ENCODE results near the gene PRKAA1.
"Not testable (repeated sequence)": the region's sequence is repeated elsewhere in the genome, so short reads cannot be mapped to it uniquely, and the experiment has no call there.

PRKAA1 gene

GRCh38 chr5:40779561-40779960 is 18.6 kb downstream of the PRKAA1 start:
- DNase-seq, result no peak

DNA sequence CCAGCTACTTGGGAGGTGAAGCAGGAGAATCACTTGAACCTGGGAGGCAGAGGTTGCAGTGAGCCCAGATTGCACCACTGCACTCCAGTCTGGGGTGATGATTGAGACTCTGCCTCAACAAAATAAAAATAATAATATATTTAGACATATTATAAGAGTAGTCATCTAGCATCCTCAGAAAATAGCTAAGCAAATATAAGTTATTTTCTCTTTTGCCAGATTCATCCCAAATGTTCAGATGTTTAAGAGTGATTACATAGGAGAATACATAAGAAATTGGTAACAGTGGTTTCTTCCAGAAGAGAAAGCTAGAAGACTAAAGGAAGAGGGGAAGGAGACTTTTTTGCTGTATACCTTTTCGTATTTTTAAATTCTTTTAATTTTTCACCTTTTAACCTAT is 20.0 kb downstream of the PRKAA1 start:
- DNase-seq, result no peak

- DNase-seq, result no peak
Observed at GRCh38 chr5:40776658-40776977, 21.6 kb downstream of the PRKAA1 start.

GRCh38 chr5:40775846-40776657 is 22.1 kb downstream of the PRKAA1 start:
- no peak for DNase-seq

- DNase-seq, result no peak
Observed at GRCh38 chr5:40775085-40775845, 22.9 kb downstream of the PRKAA1 start.

GRCh38 chr5:40774623-40775022 is 23.6 kb downstream of the PRKAA1 start:
- DNase-seq, result peak in 1 of 2 experiments; percentile 12

DNA sequence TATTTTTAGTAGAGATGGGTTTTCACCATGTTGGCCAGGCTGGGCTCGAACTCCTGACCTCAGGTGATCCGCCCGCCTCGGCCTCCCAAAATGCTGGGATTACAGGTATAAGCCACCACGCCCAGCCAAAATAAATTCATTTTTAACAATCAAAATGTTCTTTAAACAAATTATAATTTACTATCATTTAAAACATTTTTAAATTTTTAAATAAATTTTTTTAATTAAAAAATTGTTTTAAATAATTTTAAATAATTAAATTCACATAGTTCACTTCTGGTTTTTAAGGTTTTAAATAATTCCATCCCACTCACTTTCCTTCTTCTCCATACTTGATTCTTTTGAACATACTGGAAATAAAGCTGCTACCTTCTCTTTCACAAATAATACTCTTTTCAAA is 27.4 kb downstream of the PRKAA1 start:
- no peak for DNase-seq

DNA sequence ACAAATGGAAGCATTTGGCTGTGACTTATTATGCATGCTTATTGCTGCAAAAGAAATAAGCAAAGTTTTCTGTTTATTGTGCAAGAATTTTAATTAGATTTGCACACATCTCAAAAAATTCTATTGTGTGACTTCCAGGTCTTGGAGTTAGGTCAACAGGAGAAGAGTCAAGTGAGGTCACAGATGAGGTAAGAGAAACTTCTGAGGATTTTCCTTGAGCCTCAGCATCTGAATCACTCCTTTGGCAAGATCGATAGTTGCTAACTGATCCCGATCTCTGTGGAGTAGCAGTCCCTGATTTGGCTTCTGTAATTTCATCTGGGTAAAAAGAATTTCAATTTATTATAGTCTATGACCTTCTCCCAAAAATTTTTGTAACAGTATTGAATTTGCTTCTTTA is 35.5 kb downstream of the PRKAA1 start:
- no peak for DNase-seq

- no peak for DNase-seq
Observed at GRCh38 chr5:40757400-40757799, 40.8 kb downstream of the PRKAA1 start.

DNA sequence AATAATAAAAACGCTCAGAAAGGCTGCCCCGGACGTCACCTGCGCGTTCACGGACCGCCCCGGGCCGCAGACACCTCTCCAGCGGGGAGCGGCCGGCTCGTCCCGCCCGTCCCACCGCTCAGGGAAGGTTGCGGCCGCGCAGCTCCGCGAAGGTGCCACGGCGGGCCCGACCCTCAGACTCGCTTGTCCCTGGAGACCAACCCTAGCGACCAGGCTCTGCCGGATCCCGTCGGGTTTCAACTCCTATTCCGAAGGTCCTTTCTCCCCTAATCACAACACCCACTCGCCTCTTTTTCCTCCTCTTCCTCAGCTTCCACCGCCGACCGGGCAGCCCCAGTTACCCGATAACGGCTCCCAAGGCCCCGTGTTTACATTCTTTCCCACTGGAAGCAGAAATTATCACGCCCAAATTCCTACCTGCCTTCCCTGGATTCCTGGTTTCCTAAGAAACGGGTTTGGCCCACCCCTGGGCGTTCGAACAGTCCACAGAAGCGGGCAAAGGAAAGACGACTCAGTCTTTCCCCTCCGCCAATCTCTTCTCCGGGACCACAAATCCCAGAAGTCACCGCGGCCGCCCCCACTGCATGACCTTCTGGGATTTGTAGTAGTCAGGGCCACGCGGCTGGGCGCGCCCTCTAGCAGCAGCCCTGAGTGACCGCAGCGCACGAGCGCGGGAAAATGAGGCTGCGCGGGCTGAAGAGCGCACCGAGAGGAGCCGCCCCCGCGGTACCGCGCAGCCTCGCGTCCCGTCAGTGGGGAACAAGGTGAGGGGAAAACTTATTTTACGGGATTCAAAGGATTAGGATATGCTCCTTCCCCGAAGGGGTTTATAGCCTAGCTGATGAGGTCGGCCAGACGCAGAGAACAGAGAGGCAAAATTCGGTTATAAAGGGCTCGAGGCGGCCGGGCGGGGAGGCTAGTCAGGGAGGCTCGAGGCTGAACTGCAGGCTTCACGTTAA is 42.5 kb downstream of the PRKAA1 start, which contains the start of gene TTC33:
TTC33 (minus strand) TSS at position 555 of the 959 bp plus-strand sequence. CDS start 8,943 bp downstream, outside the sequence.
- DNase-seq, result peak; percentile 94 to 96

DNA sequence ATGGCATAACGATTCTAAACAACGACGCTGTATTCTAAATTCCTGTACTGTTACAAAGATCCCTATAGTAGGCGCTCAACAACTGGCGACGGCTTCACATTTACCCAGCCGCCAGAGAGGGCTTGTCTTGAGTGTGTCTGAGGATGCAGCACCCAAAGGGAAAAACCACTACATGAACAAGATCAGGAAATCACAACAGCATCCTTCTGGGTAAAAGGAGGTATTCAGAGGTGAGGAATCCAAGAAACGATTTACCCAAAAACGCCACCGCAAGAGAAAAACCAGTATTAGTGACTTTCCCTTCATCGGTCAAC is 43.1 kb downstream of the PRKAA1 start:
- DNase-seq, result peak; percentile 85 to 92

DNA sequence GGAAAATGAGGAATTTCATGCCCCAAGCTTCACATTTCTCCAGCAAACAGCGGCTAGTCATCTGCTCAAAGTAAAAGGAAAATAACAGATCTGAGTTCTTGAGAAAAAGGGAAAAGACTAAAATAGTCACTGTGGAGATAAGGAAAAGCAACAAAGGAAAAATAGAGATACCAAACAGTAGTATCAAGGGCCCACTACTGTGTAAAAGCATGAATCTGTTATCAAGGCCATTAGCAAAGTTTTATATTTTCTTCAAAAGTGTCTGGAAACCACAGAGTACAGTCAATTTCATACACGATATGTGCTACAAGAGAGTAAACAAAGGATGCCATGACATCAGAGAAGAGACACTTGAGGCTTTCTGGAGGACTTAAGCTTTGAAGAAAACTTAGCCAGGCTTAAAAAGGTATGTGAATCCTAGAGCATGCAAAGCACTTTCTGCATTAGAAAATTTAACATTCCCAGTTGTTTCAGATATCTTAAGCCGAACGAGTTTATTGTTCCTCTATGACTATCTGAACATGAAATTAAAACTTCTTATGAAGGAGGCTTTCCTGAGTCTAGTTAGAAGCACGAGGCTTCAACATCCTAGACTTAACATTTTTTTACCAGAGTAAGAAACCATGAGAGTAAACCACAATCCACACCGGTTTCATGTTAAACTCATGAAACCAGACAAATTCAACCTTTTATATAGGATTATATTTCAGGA is 43.6 kb downstream of the PRKAA1 start:
- DNase-seq, result peak in 1 of 2 experiments; percentile 63

- no peak for DNase-seq
Observed at GRCh38 chr5:40746703-40747102, 51.5 kb downstream of the PRKAA1 start.

DNA sequence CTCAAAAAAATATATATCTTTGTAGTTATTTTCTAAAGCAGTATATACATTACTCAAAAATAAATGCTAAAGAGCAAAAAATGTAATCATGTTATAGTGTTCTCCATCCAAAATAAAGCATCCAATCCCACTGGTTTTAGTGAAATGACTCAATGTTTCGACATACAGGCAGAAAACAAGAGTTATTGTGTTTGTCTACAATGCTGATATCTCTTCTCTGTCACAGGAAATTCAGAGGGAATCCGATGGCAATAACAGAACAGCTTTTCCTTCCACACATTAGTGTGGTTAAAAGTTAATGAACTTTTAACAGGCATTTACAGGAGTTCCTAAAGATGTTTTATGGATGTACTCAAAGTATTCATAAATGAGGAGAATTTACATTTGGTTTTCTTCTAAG is 54.4 kb downstream of the PRKAA1 start:
- DNase-seq, result no peak

GRCh38 chr5:40738502-40738901 is 59.7 kb downstream of the PRKAA1 start:
- no peak for DNase-seq

DNA sequence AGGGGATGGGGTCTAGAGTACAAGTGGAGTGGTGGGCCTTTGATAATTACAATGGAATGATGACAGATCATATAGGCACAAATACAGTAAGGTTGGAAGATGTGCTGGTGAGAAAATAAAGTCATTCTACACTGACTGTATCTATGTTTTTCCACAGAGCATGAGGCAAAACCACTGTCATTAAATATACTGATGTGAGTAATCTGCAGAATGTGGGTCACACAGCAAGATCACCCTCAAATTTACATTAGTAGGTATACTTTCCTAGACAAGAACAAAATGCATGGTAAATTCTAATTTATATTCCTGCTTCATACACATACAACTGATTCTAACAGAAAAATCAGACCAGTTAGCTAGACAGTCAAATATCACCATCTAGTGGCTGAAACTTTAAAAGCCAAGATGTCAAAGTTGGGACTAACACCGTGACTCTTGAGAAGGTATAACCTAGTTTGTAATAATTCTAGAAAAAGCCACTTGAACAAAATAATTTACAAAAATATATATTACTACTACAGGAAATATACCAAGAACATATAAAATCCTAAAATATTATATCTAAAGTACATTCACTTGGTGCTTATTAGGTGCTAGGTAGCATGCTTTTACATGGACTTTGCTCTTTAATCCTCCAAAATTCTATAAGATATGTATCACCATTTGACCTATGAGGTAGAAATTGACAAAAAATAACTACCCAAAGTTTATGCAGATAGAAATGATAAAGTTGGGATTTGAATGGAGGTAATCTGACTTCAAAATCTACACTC is 61.9 kb downstream of the PRKAA1 start:
- DNase-seq, result peak; percentile 65 to 67

GRCh38 chr5:40735609-40736008 is 62.6 kb downstream of the PRKAA1 start:
- no peak for DNase-seq

- no peak for DNase-seq
Observed at GRCh38 chr5:40734986-40735385, 63.2 kb downstream of the PRKAA1 start.

GRCh38 chr5:40733879-40734563 is 64.2 kb downstream of the PRKAA1 start:
- peak; percentile 42 to 60 for DNase-seq

DNA sequence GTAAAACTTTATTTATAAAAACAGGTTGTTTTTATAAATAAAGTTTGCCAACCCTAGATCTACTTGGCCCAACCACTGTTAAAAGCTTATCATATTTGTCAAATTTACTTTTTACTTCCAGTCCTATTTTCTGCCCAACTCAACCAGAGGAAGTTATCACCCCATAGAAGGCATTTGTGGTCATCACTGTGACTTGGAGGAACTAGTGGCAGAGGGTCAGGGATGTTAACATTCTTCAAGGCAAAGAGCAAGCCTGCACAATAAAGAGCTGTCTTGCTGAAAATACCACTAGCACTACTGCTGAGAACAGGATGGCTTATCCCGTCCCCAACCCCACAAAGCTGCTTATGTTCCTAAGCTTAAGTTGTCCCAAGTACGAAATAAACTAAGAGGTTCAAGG is 64.7 kb downstream of the PRKAA1 start:
- peak; percentile 68 to 81 for DNase-seq

GRCh38 chr5:40722497-40722911 is 75.7 kb downstream of the PRKAA1 start:
- DNase-seq, result not testable (repeated sequence)

Measured in Kasumi-1 (cell line).